HG02938 (cell line): Measurements from ENCODE around the gene GPR32.
"Not testable (repeated sequence)": the region's sequence is repeated elsewhere in the genome, so short reads cannot be mapped to it uniquely, and the experiment has no call there.

Experiments
- ATAC-seq: cut with Tn5 transposase; IDR thresholded peaks from one replicate; pipeline ENCODE4 v1.9.1; 2021; ENCODE audit warnings: mild to moderate bottlenecking, moderate library complexity; ENCODE audit not compliant: unreplicated experiment

Gene GPR32

GRCh38 chr19:50779504-50780457 lies 9.5 kb downstream of the GPR32 start:
- no peak for ATAC-seq

- no peak for ATAC-seq
Measured at GRCh38 chr19:50780753-50781435, 10.6 kb downstream of the GPR32 start.

- not testable (repeated sequence) for ATAC-seq
Measured at GRCh38 chr19:50783848-50784152, 13.5 kb downstream of the GPR32 start.

- no peak for ATAC-seq
Measured at GRCh38 chr19:50784710-50785109, 14.4 kb downstream of the GPR32 start.

DNA sequence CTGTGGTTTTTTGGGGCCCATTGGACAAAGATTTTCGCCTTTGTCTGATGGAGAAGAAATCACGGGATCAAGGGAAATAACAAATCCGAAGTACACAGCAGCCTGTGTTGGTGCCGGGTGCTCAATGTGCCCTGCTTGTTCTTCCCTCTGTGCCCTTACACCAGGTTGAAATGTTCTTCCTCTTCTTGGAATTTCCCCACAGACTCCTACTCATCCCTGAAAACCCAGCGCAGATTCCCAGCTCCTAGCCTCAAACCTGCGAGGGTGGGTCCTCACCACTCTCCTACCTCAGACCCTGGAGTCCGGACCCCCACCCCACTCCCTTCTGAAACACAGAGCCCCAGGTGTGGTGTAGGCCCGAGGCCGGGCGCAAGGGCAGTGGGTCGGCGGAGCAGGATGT lies 15.1 kb downstream of the GPR32 start:
- no peak for ATAC-seq

DNA sequence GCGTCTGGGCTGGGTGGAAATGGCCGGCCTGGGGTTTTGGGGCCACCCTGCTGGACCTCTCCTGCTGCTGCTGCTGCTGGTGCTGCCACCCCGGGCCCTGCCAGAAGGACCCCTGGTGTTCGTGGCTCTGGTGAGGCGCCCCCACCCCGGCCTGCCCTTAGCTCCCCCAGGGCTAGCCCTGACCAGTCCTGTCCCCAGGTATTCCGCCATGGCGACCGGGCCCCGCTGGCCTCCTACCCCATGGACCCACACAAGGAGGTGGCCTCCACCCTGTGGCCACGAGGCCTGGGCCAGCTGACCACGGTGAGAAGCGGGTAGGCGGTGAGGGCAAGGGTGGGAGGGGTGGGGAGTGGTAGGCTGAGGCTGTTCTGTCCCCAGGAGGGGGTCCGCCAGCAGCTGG lies 20.1 kb downstream of the GPR32 start, which contains the start of gene ACP4:
ACP4 (plus strand) TSS at position 20 of the 400 bp plus-strand sequence; CDS start at position 20, 0 bp downstream.
- no peak for ATAC-seq

DNA sequence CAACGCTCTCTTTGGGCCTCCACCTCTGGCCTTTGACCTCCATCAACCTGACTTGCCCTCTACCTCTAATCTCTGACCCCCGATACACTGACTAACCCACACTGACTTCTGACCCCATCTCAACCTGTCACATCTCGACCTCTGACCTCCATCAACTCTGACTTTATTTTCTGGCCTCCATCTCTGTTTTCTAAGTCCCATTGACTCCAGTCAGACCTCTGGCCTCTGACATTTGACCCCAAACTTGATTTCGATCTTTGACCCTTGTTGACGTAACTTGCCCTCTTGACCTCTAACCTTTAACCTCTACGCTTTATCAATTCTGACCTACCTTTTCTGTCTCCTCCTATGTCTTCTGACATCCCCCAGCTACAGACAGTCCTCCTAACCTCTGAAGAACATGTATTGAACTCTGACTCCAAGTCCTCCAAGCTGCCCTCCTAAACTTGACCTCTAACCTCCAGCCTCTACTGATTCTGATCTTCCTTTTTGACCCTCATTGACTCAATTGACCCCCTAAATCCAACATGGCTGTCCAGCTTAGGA lies 20.7 kb downstream of the GPR32 start:
- no peak for ATAC-seq

DNA sequence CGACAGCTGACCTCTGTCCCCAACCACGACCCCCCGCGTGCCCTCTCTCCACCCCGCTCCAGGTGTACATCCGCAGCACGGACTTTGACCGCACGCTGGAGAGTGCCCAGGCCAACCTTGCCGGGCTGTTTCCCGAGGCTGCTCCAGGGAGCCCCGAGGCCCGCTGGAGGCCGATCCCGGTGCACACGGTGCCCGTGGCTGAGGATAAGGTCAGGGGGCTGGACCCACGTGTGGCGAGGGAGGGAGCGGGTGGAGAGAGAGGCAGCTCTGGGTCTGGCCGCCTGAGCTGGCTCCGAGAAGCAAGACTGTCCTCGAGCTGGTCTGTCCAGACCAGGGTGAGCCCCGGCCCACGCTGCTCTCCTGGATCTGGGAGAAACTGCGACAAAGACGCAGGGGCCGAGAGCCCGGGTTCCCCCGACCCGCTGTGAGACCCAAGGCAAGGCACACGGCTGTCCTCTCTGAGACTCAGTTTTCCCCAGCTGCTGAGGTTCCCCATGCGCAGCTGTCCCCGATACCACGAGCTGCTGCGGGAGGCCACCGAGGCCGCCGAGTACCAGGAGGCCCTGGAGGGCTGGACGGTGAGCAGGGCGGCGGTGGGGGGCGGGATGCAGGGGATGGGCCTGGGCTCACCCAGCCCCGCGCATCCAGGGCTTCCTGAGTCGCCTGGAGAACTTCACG lies 21.5 kb downstream of the GPR32 start:
- no peak for ATAC-seq

- no peak for ATAC-seq
Measured at GRCh38 chr19:50792272-50793250, 22.3 kb downstream of the GPR32 start.

DNA sequence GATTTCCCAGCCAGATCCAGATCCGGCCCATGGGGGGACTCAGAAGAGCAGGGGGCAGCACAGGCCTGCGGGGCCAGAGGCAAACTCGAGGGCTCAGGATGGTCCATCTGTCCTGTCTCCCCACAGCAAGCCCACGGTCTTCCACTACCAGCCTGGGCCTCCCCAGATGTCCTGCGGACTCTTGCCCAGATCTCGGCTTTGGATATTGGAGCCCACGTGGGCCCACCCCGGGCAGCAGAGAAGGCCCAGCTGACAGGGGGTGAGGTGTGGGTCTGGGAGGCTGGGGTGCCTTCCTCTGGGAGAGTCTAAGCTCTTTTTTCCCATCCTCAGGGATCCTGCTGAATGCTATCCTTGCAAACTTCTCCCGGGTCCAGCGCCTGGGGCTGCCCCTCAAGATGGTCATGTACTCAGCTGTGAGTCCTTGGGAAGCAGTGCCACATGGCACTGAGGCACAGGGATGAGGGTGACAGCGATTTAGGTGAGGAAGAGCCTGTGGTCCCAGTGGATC lies 23.3 kb downstream of the GPR32 start:
- no peak for ATAC-seq

GRCh38 chr19:50794074-50794875 lies 24.0 kb downstream of the GPR32 start:
- ATAC-seq: no peak

GRCh38 chr19:50794876-50795663 lies 24.8 kb downstream of the GPR32 start:
- no peak for ATAC-seq

- no peak for ATAC-seq
Measured at GRCh38 chr19:50795664-50796073, 25.4 kb downstream of the GPR32 start.

- no peak for ATAC-seq
Measured at GRCh38 chr19:50796128-50796633, 25.9 kb downstream of the GPR32 start.

- ATAC-seq: no peak
Measured at GRCh38 chr19:50796634-50797428, 26.6 kb downstream of the GPR32 start.

DNA sequence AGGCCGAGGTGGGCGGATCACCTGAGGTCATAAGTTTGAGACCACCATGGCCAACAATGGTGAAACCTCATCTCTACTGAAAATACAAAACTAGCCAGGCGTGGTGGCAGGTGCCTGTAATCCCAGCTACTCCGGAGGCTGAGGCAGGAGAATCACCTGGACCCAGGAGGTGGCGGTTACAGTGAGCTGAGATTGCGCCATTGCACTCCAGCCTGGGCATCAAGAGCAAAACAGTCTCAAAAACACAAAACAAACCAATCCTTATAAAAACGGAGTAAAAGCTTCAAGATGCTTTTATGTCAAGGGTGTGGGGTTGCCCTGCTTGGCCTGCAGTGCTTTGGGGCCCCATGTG lies 27.1 kb downstream of the GPR32 start:
- no peak for ATAC-seq
